HG03097 (cell line): ENCODE data around the gene TGFBR2.

Source experiments
- ATAC-seq: cut with Tn5 transposase; IDR thresholded peaks from one replicate; pipeline ENCODE4 v1.9.1; 2021; ENCODE audit not compliant: unreplicated experiment, low FRiP score

Gene TGFBR2

GRCh38 chr3:30600572-30600971, 5.8 kb upstream of the TGFBR2 start:
- ATAC-seq: no peak

DNA sequence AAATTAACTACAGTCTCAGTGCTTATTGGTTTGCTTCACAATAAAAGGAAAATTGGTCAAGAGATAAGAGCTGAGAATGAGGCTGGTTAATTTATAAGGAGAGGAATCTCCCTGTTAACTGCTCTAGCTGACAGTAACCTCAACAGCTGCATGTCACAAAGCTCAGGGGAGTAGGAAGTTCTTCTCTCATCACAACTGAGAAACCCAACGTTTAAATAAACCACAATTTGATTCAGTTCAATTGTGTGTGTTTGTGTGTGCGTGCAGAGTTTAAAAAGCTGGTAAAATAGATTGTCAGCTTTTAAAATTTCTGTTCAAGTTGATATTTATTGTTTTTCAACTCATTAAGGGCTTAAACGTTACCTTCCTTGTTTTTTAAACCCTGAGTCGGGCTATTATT, 3.5 kb upstream of the TGFBR2 start:
- no peak for ATAC-seq

GRCh38 chr3:30604093-30604492, 2.3 kb upstream of the TGFBR2 start:
- ATAC-seq: no peak

- ATAC-seq: no peak
These were observed 1.8 kb upstream of the TGFBR2 start for GRCh38 chr3:30604558-30604957.

- no peak for ATAC-seq
These were observed 1.4 kb upstream of the TGFBR2 start for GRCh38 chr3:30605005-30605404.

GRCh38 chr3:30605706-30606300, 598 bp upstream of the TGFBR2 start:
- no peak for ATAC-seq

DNA sequence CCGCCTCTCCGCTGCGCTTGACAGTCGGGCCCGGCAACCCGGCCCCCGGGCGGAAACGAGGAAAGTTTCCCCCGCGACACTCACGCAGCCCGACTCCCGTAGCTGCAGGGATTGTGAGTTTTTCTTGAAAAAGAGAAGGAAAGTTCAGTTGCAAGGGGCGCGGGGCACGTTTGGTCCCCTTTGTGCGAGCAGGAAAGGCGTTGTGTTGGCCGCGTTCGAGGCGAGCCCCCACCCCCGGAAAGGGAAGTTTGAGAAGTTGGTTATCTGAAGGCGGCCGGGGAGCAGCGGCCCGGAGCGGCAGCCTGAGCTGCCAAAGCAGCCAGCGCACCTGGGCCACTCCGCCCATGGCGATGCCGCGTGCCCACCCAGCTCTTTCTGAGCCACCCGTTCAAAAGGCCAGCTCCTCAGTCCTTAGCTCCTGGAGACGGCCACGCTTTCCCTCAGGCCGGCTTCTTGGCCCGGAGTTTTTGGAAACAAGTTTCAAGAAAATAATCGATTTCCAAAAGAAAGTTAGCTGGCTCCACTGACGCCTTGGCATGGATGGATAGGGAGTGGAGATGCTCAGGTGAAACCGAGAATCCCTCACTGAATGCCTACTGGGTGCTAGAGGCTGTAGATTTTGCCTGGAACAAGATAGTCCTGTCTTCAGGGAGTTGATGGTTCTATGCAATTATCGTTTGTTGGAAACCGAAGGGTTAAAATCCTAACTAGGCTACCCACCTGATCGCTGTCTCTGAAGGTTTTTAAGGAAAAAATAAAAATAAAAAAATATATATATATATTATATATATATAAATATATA, 832 bp downstream of the TGFBR2 start:
- ATAC-seq: no peak

- ATAC-seq: no peak
These were observed 2.2 kb downstream of the TGFBR2 start for GRCh38 chr3:30608598-30608947.

DNA sequence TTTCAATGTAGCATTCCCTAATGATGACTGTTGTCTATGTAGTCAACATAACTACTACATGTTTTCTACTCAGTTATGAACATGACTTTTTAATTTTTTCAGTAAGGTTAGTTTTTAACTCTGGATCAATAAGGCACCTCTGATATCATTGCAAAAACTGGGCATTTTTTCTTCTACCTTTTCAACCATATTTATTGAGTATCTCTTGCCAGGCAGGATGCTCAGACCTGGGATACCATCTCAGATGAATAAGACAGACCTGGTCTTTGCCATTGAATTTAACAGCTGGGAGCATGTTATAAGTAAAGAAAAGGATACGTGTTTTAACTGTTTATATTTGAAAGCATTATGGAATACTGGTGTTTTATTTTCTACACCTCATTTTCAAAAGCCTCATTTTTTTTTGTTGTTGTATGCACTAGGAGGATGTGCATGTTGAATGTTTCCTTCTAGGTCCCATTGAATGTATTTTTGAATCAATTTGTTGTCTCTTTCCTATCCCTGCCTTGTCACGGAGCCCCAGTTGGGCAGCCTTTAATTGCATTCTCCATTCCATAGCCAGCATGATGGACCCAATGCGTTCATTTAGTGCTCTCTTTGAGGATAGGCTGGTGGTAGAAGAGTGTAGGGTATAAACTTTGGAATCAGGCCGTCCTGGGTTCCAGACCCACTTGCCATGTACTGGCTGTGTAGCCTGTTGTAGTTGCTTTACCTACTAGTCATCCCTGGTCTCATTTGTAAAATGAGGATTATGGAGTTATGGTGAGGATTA, 3.7 kb downstream of the TGFBR2 start:
- ATAC-seq: no peak

DNA sequence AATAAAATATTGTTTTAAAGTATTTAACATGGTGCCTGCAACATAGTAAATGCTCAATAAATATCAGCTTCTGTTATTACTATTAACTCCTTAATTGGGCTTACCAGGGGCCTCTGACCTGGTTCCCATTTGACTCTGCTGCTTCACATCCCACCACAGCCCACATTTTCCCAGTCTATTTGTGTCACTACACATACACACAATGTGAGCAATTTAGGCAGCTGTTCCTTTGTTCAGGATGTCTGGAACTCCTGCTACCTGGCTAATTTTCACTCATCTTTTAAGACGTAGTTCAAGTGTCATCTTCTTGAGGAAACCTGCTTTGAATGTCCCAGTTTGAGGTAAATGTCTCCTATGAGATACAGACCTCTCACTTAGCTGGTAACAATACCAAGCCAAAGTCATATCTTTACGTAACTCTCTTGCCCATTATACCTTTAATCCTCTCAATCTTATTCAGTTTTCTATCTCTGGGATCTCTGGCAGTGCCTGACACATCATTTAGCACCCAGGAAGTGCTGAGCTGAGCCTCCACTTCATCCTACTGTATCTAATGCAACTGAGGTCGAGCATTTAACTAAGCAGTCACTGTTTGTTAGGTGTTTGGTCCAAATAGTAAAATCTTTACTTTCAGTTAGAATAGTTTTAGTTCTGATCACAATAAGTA, 4.4 kb downstream of the TGFBR2 start:
- no peak for ATAC-seq

DNA sequence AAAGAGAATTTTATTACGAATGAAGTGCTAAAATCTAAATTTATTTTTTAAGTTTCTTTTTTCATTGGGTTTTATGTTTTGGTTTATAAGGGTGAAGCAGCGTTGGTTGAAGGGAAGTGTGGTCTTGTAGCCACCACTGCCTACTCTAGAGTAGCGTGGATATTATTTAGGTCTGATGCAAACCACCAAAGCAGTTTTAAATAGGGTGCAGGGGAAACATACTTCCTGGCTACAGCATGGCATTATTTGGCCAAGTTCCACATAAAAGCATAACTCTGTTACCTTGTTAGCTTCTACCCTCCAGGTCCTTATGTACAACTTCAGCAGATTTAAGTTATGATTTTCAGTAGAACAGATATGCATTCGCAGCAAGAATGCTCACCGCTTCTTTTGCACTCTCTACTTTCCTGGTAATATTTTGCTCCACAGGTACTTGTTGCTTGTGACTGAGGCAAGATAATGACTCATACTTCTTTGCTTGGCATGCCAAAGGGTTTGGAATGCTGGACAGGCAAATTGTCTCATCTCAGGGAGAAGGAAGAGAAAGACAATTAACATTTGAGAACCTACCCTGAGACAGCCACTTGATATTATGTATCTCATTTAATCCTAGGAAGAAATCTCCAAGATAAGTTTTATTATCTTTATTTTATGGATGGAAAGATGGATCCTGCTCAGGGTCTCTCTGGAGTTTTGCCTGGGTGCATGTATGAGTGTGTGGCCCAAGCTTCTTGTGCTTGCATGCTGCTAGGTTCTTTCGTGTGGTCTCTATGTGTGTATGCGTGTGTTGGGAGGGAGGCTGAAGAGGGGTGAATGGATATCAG, 5.4 kb downstream of the TGFBR2 start:
- no peak for ATAC-seq

DNA sequence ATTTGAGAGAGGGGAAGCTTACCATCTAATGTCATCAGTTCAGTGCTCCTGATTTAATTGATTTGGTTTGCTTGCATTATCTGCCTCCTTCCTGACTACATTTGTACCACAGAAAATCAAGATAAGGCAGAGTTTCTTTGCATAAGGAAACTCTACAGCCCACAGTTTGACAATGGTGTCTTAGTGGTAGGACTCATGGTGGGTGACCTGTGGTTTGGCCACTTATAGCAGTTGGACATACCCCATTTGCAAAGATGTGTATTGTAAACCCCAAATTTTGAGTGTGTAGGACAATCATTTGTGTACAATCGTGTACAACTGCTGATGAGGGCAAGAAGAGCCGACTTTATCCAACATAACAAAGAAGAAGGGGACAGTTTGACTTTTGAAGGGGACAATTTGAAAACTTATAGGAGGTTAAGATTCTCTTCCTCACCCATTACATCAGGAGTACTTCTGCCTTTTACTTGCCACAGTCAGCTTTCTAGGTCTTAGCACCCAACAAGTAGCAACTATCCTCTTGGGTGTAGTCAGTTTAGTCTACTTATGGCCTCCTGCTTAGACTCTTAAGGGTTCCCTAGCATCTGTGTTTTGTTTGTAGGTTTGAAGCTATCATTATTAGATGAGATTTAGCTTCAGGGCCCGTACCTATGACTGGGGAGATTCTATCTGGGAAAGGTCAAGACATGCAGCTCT, 6.2 kb downstream of the TGFBR2 start:
- ATAC-seq: no peak

GRCh38 chr3:30613133-30613825, 6.9 kb downstream of the TGFBR2 start:
- ATAC-seq: no peak

DNA sequence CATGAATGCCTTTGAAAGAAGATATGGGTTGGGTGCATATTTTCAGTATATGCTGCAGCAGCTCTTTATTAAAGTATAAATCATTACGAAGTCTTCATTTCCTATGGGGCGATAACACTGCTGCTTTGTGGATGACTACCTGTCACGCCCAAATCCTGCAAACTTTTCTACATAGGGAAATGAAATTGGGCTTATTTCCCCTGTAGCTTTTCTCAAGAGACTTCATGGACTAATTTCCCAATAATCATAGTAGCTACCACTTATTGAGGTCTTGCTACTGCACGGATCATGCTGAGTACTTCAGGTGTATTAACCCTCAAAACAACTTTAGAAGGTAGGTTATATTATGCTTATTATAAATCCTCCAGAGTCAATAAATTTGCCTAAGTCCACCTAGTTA, 8.0 kb downstream of the TGFBR2 start:
- no peak for ATAC-seq

GRCh38 chr3:30614943-30615342, 8.5 kb downstream of the TGFBR2 start:
- no peak for ATAC-seq

DNA sequence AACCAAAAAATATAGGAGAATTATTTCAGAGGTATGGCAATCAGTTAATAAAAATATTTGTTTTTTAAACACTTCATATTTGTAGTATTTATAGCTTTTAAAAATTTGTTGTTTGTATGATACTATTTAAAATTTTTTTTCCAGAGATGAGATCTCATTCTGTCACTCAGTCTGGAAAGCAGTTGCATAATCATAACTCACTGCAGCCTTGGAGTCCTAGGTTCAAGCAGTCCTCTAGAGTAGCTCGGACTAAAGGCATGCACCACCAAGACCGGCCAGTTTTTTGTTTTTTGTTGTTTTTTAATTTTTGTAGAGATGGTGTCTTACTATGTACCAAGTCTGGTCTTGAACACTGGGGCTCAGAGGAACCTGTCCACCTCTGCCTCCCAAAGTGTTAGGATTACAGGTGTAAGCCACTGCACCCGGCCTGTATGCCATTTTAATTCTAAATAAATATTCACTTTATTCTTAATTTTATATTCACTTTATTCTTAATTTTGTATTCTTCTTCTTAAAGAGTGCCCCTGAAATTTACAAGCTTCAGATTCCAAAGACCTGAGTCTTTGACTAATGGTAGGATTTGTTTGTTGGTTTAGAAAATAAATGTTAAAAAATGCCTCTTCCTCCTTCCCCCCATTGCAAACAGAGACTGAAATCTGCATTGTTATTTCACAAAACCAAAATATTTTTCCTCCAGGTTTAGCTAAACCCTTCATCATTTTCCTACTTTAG, 9.4 kb downstream of the TGFBR2 start:
- no peak for ATAC-seq

DNA sequence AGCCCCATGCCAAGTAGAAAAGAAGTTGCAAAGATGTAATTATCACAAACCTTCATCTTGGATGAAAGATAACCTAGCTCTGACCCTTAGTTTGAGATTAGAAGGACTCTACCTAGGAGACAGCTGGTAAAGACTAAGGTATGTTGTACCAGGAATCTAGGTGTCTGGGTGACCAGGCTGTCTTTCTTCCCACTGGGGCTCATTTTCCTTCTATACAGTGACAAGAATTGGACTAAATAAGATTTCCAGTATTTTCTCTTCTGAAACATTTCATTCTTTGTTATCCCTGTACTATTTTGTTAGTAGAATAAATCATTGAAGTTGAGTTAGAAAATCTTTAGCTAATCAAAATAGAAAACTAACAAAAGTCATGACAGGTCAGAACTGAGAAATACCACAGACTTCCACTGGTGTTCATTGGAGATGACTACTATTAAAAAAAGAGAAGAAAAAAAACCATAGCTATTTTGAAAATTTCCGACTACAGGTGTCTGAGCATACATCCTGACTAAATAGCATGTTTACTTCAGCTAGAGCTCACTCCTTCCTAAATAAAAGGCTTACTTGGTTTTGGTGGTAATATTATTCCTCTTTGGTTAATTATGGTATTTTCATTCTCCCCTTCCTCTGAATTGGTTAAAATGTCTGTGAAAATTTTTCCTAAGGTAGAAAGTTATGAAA, 10.1 kb downstream of the TGFBR2 start:
- no peak for ATAC-seq

DNA sequence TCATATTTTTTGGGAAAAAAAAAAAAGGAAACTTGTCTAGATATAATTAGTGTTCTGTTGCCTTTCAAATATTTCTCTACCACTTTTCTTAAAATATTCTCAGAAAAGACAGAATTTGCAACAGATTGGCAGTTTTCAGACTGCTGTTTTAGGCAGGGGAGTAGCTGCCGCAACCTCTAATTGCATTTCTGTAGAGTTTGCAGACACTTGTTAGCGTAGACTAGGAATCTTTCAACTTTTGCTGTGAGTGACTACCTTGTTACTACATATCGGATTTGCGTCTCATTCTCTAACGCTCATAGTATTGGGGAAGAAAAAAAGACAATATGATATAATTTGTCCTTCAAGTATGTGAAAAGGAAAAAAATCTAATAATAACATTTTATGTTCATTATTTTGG, 10.7 kb downstream of the TGFBR2 start:
- no peak for ATAC-seq
